Fibroblast of villous mesenchyme (primary cell): ENCODE measurements around the gene TTC39B. TPM values are rescaled to one million over a fixed set of nuclear protein-coding genes. Genes with fewer than 3 reads are reported as not detected.

Experiments used
- DNase-seq: peaks from one replicate; pipeline ENCODE4 v3.0.0-alpha.2; 2010; ENCODE audit warnings: low read depth
- H3K4me3 ChIP-seq: 2 replicates; pipeline ENCODE4 v1.5.1; 2011; ENCODE audit warnings: low read depth, mild to moderate bottlenecking, low read length
- total RNA-seq: library from RNA; depleted of rRNA; stranded (reverse); fragments of >200 nt; gene quantifications from 2 replicates; pipeline ENCODE4 v1.2.3, GENCODE V29; 2012
- TF ChIP-seq, protein P1 (sequence below): IDR thresholded peaks from 2 replicates; pipeline ENCODE4 v1.5.1; 2012; ENCODE audit warnings: low read depth, mild to moderate bottlenecking, low read length; ENCODE audit not compliant: insufficient read depth

The TTC39B gene
- total RNA-seq, 1 donor = 16.0 TPM

DNA sequence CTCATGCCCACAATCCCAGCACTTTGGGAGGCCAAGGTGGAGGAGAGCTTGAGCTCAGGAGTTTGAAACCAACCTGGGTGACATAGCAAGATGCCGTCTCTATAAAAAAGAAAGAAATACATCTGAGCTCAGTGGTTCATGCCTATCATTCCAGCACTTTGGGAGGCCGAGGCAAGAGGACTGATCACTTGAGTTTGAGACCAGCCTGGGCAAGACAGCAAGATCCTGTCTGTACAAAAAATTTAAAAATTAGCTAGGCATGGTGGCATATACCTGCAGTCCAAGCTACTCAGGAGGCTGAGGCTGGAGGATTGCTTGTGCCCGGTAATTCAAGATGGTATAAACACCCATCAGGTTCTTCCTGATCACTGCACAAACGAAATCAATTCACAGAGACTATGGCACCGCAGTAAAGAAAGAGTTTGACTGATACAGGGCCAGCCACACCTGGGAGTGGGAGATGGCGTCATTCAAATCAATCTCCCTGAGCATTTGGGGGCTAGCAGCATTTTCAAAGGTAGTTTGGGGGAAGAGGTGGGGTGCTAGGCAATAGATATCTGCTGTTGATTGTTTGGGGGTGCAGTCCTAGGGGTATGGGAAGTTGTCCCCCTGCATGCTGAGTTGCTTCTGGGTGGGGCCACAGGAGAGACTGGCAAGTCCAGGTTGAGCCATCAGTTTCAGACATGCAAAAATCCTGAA is 169.2 kb downstream of the TTC39B start:
- no peak overlapping the region for H3K4me3 ChIP-seq
- TF ChIP-seq, protein P1, sequence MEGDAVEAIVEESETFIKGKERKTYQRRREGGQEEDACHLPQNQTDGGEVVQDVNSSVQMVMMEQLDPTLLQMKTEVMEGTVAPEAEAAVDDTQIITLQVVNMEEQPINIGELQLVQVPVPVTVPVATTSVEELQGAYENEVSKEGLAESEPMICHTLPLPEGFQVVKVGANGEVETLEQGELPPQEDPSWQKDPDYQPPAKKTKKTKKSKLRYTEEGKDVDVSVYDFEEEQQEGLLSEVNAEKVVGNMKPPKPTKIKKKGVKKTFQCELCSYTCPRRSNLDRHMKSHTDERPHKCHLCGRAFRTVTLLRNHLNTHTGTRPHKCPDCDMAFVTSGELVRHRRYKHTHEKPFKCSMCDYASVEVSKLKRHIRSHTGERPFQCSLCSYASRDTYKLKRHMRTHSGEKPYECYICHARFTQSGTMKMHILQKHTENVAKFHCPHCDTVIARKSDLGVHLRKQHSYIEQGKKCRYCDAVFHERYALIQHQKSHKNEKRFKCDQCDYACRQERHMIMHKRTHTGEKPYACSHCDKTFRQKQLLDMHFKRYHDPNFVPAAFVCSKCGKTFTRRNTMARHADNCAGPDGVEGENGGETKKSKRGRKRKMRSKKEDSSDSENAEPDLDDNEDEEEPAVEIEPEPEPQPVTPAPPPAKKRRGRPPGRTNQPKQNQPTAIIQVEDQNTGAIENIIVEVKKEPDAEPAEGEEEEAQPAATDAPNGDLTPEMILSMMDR = no peak
- no peak for DNase-seq

- TF ChIP-seq, protein P1 = no peak
These were observed 169.9 kb downstream of the TTC39B start for GRCh38 chr9:15137089-15137488.

DNA sequence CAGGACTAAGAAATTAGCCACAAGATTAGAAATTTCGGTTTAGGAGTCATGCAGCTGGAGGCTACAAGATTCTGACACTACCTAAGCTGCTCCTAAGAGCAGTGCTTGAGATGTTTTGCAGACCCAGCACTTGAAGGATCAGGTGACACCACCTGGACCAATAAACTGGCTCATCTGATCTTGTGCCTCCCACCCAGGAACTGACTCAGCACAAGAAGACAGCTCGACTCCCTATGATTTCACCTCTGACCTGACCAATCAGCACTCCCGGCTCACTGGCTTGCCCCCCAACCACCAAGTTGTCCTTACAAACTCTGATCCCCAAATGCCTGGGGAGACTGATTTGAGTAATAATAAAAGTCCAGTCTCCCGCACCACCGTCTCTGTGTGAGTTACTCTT is 170.4 kb downstream of the TTC39B start:
- TF ChIP-seq, protein P1 = no peak
- peak; percentile 36 for DNase-seq
- no peak overlapping the region for H3K4me3 ChIP-seq

More at GRCh38 chr9:15137089-15137488, 169.9 kb downstream of the TTC39B start:
- DNase-seq = no peak
- H3K4me3 ChIP-seq = no peak overlapping the region

DNA sequence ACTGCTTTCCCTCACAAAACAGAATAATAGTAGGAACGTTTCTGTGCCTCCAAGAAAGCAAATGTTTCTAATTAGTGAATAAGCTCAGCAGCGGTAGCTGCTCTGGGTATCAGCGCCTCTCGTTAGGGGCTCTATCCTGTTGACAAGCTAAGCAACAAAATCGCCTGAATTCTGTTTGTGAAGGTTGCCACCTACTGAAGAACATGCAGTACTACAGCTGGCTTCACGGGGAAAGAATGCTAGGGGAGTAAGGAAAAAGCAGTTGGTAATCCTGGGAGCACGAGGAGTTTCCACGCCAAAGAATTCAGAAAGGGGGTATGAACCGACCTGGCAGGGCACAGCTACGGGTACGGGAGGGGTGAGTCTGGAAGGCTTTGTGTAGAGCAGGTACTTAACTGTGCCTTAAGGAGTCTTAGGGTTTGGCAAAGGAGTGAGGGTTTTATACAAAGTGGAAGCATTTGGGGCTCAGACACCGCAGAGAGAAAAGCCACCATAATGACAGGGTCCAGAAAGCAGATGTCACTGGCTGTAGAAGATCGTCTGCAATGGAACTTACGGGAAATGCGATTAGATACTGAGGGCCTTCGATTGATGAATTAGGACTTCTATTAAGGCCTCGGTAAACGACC is 171.7 kb downstream of the TTC39B start:
- H3K4me3 ChIP-seq = peak overlapping the region; percentile 39
- peak; percentile 78 for DNase-seq
- TF ChIP-seq, protein P1 = peak; percentile 98

DNA sequence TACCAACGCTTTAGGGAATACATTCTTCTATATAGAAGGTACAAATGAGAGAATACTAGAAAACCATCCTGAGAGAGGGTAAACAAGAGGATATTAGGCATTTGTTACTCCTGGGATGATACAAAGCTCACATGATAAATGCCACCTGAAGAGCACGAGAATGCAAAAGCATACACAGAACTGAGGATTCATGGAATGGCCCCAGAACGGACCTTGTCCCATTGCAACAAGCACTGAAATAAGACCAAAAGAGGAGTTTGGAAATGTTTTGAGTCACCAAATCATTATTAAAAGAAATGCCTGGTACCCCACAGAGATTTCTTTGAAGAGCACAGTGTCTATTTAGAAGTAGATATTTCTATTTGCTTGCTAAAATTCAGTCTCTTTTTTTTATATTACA is 173.5 kb downstream of the TTC39B start:
- TF ChIP-seq, protein P1 = no peak
- H3K4me3 ChIP-seq = no peak overlapping the region

GRCh38 chr9:15132091-15132490 is 174.9 kb downstream of the TTC39B start:
- DNase-seq = peak; percentile 12
- H3K4me3 ChIP-seq = no peak overlapping the region
- TF ChIP-seq, protein P1 = no peak

More for the DNA sequence above, 173.5 kb downstream of the TTC39B start:
- no peak for DNase-seq
